ENCODE measurements around the gene ALK.

Gene ALK

GRCh38 chr2:29310650-29311348 lies 610.6 kb downstream of the ALK start:
- H3K4me3 ChIP-seq (ENCODE audit: low read depth, low read length) = no peak overlapping the region
- TF ChIP-seq, protein P1, sequence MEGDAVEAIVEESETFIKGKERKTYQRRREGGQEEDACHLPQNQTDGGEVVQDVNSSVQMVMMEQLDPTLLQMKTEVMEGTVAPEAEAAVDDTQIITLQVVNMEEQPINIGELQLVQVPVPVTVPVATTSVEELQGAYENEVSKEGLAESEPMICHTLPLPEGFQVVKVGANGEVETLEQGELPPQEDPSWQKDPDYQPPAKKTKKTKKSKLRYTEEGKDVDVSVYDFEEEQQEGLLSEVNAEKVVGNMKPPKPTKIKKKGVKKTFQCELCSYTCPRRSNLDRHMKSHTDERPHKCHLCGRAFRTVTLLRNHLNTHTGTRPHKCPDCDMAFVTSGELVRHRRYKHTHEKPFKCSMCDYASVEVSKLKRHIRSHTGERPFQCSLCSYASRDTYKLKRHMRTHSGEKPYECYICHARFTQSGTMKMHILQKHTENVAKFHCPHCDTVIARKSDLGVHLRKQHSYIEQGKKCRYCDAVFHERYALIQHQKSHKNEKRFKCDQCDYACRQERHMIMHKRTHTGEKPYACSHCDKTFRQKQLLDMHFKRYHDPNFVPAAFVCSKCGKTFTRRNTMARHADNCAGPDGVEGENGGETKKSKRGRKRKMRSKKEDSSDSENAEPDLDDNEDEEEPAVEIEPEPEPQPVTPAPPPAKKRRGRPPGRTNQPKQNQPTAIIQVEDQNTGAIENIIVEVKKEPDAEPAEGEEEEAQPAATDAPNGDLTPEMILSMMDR (IDR thresholded peaks at IDR 0.05; ENCODE audit: insufficient read depth, low read depth, low read length, missing control alignments) = no peak
- DNase-seq (ENCODE audit: low read depth) = no peak

- DNase-seq (ENCODE audit: low read depth) = peak; percentile 80
- TF ChIP-seq, protein P1 (IDR thresholded peaks at IDR 0.05; ENCODE audit: insufficient read depth, low read depth, low read length, missing control alignments) = peak; percentile 92
These were observed 612.0 kb downstream of the ALK start for GRCh38 chr2:29309090-29310029.

GRCh38 chr2:29308366-29308765 lies 613.0 kb downstream of the ALK start:
- no peak for DNase-seq (ENCODE audit: low read depth)
- TF ChIP-seq, protein P1 (IDR thresholded peaks at IDR 0.05; ENCODE audit: insufficient read depth, low read depth, low read length, missing control alignments) = no peak
- no peak overlapping the region for H3K4me3 ChIP-seq (ENCODE audit: low read depth, low read length)

More at GRCh38 chr2:29309090-29310029, 612.0 kb downstream of the ALK start:
- H3K4me3 ChIP-seq (ENCODE audit: low read depth, low read length) = no peak overlapping the region

DNA sequence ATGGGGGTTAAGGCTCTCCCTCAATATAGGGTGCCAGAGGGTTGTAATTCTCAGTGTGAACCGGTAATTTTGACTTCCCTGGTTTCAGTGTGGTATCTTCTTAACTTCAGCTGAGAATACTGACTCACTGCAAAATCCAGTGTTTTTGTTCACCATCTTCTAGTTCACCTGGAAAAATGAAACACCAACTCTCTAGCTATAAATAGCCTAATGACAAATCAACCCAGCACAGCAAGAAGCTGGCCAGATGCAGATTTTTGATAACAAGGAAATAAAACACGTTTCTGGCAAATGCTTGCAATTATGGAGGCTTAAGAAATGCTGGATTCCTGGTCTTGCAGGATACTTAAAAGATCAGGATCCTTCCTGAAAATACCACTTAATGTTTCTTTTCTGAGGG lies 613.9 kb downstream of the ALK start:
- H3K4me3 ChIP-seq (ENCODE audit: low read depth, low read length) = no peak overlapping the region
- TF ChIP-seq, protein P1 (IDR thresholded peaks at IDR 0.05; ENCODE audit: insufficient read depth, low read depth, low read length, missing control alignments) = no peak
- no peak for DNase-seq (ENCODE audit: low read depth)

GRCh38 chr2:29305762-29306161 lies 615.6 kb downstream of the ALK start:
- no peak for DNase-seq (ENCODE audit: low read depth)
- TF ChIP-seq, protein P1 (IDR thresholded peaks at IDR 0.05; ENCODE audit: insufficient read depth, low read depth, low read length, missing control alignments) = no peak
- H3K4me3 ChIP-seq (ENCODE audit: low read depth, low read length) = no peak overlapping the region

DNA sequence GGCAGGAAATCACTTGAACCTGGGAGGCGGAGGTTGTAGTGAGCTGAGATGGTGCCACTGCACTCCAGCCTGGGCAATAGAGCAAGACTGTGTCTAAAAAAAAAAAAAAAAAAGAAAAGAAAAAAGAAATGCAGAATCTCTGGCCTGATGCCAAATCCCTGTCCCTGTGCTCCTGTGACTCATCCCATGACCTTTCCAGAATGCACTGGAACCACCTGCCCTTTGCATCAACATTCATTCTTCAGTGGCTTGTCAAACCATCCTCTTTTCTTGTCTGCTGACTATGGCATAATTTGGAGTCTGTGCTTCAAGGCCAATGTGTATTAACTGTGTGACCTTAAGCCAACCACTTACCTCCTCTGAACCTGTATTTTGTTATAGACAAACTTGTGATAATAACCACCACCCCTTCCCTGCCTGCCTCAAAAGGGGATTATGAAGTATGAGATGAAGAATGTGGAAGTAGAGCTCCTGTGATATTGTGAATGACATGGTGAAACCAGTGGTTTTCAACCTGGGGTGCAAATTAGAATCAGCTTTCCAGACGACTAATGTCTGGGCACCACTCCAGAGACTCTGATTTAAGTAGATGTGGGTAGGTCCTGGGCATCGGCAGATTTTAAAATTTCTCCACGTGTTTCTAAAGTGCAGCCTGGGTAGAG lies 616.9 kb downstream of the ALK start:
- no peak for DNase-seq (ENCODE audit: low read depth)
- no peak overlapping the region for H3K4me3 ChIP-seq (ENCODE audit: low read depth, low read length)
- TF ChIP-seq, protein P1 (IDR thresholded peaks at IDR 0.05; ENCODE audit: insufficient read depth, low read depth, low read length, missing control alignments) = no peak

All from GM12865 (cell line).